HG02943 (cell line): ENCODE measurements around the gene HHAT.

ENCODE experiments used
- ATAC-seq: cut with Tn5 transposase; IDR thresholded peaks from one replicate; pipeline ENCODE4 v1.9.1; 2021; ENCODE audit warnings: mild to moderate bottlenecking, low read depth, moderate library complexity; ENCODE audit not compliant: unreplicated experiment

HHAT gene

DNA sequence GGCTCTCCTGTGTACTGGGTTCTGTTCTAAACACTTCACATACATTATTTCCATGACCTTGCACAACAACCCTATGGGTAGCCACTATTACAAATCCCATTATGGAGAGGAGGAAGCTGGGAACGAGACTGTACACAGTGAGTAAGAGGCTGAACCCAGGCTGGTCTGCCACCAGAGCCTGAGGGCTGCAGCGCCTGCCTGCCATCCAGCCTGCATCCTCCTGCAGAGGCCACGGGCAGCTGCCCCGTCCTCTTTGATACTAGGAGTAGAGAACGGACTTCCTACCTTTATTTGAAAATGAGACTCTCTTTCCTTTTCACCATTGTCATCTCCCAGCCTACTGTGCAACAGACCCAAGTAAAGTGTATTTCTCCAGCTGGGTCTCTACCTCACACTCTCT, 370.0 kb downstream of the HHAT start:
- ATAC-seq = no peak

GRCh38 chr1:210700083-210700482, 371.4 kb downstream of the HHAT start:
- ATAC-seq = no peak

DNA sequence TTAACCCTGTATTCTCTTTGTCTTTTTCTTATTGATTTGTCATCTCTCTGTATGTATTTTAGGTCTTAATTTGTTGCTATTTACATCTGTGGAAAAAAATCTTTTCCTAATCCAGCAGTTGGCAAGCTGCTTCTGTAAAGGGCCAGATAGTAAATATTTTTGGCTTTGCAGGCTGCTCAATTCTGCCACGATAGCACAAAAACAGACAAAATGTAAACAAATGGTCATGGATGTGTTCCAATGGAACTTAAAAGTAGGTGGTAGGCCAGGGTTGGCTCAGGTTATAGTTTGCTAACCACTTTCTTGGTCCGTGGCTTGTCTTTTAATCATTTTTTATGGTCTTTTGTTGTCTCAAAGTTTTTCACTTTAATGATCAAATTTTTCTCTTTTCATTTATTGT, 371.8 kb downstream of the HHAT start:
- ATAC-seq = no peak

GRCh38 chr1:210702506-210702905, 373.8 kb downstream of the HHAT start:
- no peak for ATAC-seq

DNA sequence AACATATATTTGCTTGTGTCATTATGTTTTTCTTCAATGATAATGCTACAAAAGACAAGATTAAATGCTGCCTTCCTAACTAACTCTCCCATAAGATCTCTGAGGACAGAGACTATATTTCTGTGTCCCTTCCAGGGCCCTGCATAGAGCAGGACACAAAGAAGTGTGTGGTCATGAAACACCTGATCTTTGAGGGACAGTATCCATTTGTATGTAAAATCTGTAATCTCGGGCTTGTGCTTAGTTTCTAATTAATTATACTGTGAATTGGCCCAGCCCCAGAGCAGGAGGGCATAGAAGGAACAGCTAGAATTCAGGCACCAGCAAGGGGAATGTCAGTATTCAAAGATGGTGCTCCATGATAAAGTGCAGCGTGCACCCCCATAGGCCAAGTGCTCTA, 374.9 kb downstream of the HHAT start:
- ATAC-seq = no peak

DNA sequence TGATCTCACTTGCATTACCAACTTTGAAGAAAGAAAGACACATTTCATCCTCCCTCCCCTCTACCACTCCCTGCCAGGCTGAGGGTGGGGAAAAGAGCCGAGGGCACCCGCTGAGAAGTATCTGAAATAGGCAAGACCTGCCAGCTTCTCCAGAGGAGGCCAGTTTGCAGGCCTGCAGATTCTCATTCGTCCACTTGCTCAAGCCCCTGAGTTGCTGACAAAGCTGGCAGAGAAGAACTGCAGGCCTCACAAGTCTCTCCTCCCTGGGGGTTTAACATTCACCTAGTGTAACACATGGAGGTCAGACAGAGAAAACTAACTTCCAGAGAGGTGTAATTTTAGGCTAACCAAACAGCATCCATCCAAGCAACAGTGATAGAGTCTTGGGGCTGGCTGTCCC, 376.4 kb downstream of the HHAT start:
- ATAC-seq = no peak

DNA sequence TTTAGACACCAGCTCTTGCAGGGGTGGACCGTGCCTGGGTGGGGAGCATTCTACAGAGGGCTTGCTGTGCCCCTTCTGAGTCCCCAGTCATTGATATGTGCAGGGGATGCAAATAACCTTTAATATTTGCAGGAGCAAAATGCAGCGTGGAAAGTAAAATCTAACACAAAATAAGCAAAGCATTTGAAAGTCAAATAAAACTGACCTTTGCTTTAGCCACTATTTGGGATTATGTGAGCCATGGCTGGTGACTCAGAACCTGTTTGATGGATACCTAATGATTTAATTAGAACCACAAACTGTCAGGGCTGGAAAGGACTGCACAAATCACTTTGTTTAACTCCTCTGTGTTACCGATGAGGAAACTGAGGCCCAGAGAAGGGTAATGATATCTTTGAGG, 377.5 kb downstream of the HHAT start:
- no peak for ATAC-seq

DNA sequence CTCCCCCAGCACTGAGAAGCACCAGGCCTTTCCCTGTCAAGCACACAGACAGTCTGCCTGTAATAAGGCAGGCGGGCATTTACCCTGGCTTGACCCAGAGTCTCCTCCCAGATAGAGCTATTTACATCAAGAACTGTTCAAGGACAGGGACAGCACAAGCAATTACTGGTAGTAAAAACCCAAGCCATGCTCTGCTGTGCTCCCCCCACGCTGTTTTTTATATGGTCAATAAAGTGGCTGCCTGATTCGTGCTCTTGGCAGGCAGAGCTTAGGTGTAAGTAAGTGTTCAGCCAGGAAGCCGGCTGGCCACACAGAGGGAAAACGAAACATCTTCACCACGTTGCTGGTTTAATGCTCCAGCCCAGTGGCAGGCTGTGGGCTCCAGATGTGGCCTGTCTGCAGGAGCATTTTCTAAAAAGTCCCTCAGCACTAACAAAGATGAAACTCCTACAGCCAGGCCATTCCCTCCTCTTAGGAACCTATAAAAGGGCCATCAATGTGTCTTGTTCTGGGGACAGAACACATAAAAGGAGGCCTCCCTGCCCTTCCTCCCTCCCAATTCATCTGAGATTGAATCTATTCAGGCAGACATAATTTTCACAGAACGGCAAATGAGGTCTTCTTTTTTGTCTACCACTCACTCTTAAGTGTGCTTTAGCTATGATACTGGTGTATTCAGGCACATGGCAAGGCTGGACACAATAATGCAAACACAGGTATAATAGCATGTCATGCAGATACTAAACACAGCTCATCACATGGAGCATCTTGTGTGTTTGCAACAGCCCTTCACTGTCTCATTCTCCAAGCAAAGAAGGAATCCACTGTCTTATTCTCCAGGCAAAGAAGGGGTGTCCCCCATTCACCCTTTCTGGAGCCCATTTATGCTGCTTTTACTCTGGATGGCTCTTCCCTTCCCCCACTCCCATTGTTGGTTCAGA, 378.9 kb downstream of the HHAT start:
- ATAC-seq = no peak

- no peak for ATAC-seq
Measured at GRCh38 chr1:210709701-210710100, 381.0 kb downstream of the HHAT start.

- no peak for ATAC-seq
Measured at GRCh38 chr1:210711825-210712612, 383.3 kb downstream of the HHAT start.

- no peak for ATAC-seq
Measured at GRCh38 chr1:210715072-210715471, 386.4 kb downstream of the HHAT start.

- no peak for ATAC-seq
Measured at GRCh38 chr1:210722410-210723081, 393.8 kb downstream of the HHAT start.

GRCh38 chr1:210723646-210724045, 394.9 kb downstream of the HHAT start:
- no peak for ATAC-seq

DNA sequence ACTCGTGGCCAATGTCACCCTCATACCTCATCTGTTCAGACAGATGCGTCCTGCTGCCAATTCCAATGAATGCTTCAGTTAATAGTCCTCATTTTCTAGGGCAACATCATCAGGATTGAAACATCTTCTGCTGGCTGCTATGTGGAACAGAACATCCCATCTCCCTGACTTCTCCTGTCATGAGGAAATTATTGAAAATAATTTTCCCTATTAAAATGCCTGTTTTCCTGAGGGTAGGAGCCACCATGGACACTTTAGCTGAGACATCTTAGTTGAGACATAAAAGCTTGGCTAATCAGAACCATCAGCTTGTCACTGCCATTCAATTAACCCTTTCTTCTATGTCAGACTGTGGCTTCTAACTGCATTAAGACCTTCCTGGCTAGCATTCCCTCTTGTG, 396.1 kb downstream of the HHAT start:
- no peak for ATAC-seq
